ENCODE data around the gene MUC22.

The MUC22 gene

GRCh38 chr6:31068669-31069340 is 58.5 kb downstream of the MUC22 start:
- Histone ChIP-seq H3K9me3 (ENCODE audit: insufficient read depth, low read length) (no peaks in the 10 kb centered on the region; the same call in 1 of the 2 replicates), H3K4me1 (ENCODE audit: insufficient read depth, insufficient read length) (peaks cover 2% of the 10 kb centered on the region), H3K36me3 (ENCODE audit: insufficient read depth, insufficient read length, low read length) (no peaks in the 10 kb centered on the region), H3K27me3 (ENCODE audit: insufficient read depth, insufficient read length) (no peaks in the 10 kb centered on the region), H3K9ac (ENCODE audit: insufficient read length, low read depth) (no peak overlapping the region), H3K4me3 (ENCODE audit: insufficient read length, low read depth) (no peak overlapping the region)
- TF ChIP-seq SUZ12 (IDR thresholded peaks at IDR 0.05; ENCODE audit: extremely low read depth, insufficient read depth, insufficient read length): no peak
- DNase-seq (ENCODE audit: low read depth, low spot score): peak; percentile 67

DNA sequence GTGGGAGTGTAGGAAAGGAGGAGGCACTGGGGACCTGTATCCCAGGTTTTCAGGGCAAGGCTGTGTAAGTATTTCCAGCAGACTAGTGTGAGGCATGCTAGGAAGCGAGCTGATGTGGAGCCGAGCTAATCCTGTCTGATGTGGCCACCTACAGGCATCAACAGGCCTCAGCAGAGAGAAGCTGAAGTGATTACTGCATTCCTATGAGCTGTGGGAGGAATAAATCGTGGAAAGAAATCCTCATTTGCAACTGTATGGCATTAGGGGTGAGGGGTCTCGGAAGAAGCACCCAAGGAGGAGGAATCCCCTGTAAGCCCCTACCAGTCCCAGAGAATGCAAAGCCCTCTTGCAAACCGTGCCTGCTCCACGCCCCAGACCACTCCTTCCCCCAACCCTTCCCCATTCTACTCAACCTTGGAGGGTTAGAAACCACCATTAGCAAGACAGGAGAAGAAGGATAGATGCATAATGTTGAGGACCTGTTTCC is 60.5 kb downstream of the MUC22 start:
- peaks cover 2% of the 10 kb centered on the region for H3K4me1 ChIP-seq (ENCODE audit: insufficient read depth, insufficient read length)
- no peaks in the 10 kb centered on the region; the same call in 1 of the 2 replicates for H3K9me3 ChIP-seq (ENCODE audit: insufficient read depth, low read length)
- no peaks in the 10 kb centered on the region for H3K27me3 ChIP-seq (ENCODE audit: insufficient read depth, insufficient read length)
- peak overlapping the region; percentile 42 for H3K9ac ChIP-seq (ENCODE audit: insufficient read length, low read depth)
- no peaks in the 10 kb centered on the region for H3K36me3 ChIP-seq (ENCODE audit: insufficient read depth, insufficient read length, low read length)
- peak; percentile 87 for DNase-seq (ENCODE audit: low read depth, low spot score)
- TF ChIP-seq SUZ12 (IDR thresholded peaks at IDR 0.05; ENCODE audit: extremely low read depth, insufficient read depth, insufficient read length): no peak
- no peak for TF ChIP-seq ZNF274 (IDR thresholded peaks at IDR 0.05; ENCODE audit: low read depth, low read length)
- no peak for TF ChIP-seq YY1 (IDR thresholded peaks at IDR 0.05; ENCODE audit: insufficient read depth, insufficient read length)
- no peak overlapping the region for H3K4me3 ChIP-seq (ENCODE audit: insufficient read length, low read depth)

- Histone ChIP-seq H3K9me3 (ENCODE audit: insufficient read depth, low read length) (no peaks in the 10 kb centered on the region), H3K4me3 (ENCODE audit: insufficient read length, low read depth) (no peak overlapping the region), H3K36me3 (ENCODE audit: insufficient read depth, insufficient read length, low read length) (no peaks in the 10 kb centered on the region), H3K9ac (ENCODE audit: insufficient read length, low read depth) (no peak overlapping the region), H3K4me1 (ENCODE audit: insufficient read depth, insufficient read length) (peaks cover 5% of the 10 kb centered on the region), H3K27me3 (ENCODE audit: insufficient read depth, insufficient read length) (no peaks in the 10 kb centered on the region)
- TF ChIP-seq ZNF274 (IDR thresholded peaks at IDR 0.05; ENCODE audit: low read depth, low read length): no peak
- DNase-seq (ENCODE audit: low read depth, low spot score): no peak
These were observed 64.1 kb downstream of the MUC22 start for GRCh38 chr6:31074401-31074800.

DNA sequence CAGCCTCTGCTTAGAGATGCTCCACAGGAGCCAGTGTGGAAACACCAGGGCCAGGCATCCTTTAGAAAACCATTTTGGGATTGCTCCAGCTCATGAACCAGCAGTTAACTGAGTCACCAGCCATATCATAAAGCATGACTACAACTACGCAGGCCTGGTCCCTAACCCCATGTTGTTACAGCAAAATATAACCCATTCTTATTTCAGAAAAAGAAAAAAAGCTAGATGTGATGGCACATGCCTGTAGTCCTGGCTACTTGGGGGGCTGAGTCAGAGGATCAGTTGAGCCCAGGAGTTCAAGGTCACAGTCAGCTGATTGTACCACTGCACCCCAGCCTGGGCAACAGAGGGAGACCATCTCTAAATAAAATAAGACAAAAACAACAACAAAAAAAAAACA is 65.3 kb downstream of the MUC22 start:
- peaks cover 5% of the 10 kb centered on the region for H3K4me1 ChIP-seq (ENCODE audit: insufficient read depth, insufficient read length)
- no peaks in the 10 kb centered on the region for H3K9me3 ChIP-seq (ENCODE audit: insufficient read depth, low read length)
- no peaks in the 10 kb centered on the region for H3K36me3 ChIP-seq (ENCODE audit: insufficient read depth, insufficient read length, low read length)
- no peak for TF ChIP-seq YY1 (IDR thresholded peaks at IDR 0.05; ENCODE audit: insufficient read depth, insufficient read length)
- no peak for TF ChIP-seq ZNF274 (IDR thresholded peaks at IDR 0.05; ENCODE audit: low read depth, low read length)
- no peak for TF ChIP-seq SUZ12 (IDR thresholded peaks at IDR 0.05; ENCODE audit: extremely low read depth, insufficient read depth, insufficient read length)
- DNase-seq (ENCODE audit: low read depth, low spot score): no peak
- no peak overlapping the region for H3K9ac ChIP-seq (ENCODE audit: insufficient read length, low read depth)
- H3K27me3 ChIP-seq (ENCODE audit: insufficient read depth, insufficient read length): no peaks in the 10 kb centered on the region
- no peak overlapping the region for H3K4me3 ChIP-seq (ENCODE audit: insufficient read length, low read depth)

DNA sequence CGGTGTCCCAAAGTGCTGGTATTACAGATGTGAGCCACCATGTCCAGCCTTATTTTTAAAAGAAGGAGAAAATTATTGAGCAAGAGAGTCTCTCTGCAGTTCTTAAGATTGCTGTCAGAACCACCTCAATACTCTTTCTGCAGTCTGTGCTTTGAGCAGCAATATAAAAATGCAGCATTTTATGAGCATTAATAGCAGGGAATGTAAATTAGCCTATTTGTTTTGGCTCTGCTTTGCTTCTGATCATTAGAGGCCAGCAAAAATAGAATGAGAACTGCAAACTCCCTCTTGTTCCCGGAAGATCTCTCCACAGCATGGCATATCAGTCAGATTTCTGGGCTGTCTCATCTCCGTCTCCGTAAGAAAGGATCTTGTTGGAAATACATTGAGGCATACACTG is 66.3 kb downstream of the MUC22 start:
- DNase-seq (ENCODE audit: low read depth, low spot score): no peak
- H3K4me3 ChIP-seq (ENCODE audit: insufficient read length, low read depth): no peak overlapping the region
- H3K36me3 ChIP-seq (ENCODE audit: insufficient read depth, insufficient read length, low read length): no peaks in the 10 kb centered on the region
- H3K9me3 ChIP-seq (ENCODE audit: insufficient read depth, low read length): no peaks in the 10 kb centered on the region
- TF ChIP-seq YY1 (IDR thresholded peaks at IDR 0.05; ENCODE audit: insufficient read depth, insufficient read length) (no peak), SUZ12 (IDR thresholded peaks at IDR 0.05; ENCODE audit: extremely low read depth, insufficient read depth, insufficient read length) (no peak), ZNF274 (IDR thresholded peaks at IDR 0.05; ENCODE audit: low read depth, low read length) (no peak)
- H3K27me3 ChIP-seq (ENCODE audit: insufficient read depth, insufficient read length): no peaks in the 10 kb centered on the region
- no peak overlapping the region for H3K9ac ChIP-seq (ENCODE audit: insufficient read length, low read depth)
- H3K4me1 ChIP-seq (ENCODE audit: insufficient read depth, insufficient read length): peaks cover 5% of the 10 kb centered on the region

DNA sequence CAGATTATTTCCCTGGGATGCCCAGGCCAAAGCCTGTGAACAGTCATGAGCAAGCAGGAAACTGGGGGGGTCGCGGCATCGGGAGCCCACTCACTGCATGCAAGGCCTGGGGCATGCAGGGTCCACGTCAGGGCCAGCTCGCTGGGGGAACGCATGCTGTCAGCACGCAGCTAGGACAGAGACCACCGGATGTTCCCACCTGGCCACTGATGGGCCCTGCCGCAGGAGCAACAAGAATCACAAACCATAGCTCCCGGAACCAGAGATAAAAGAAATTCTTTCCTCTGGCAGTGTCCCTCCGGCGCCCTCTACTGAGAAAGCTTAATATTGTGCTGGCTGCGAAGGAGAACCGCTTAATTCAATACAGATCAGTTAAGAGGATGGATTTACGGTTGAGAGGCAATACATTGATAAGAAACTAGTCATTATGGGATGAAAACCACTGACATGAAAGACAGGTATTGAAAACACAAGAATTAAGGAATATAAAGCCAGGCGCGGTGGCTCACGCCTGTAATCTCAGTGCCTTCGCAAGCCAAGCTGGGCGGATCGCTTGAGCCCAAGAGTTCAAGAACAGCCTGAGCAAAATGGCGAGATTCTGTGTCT is 69.5 kb downstream of the MUC22 start:
- DNase-seq (ENCODE audit: low read depth, low spot score): peak; percentile 33
- no peaks in the 10 kb centered on the region for H3K27me3 ChIP-seq (ENCODE audit: insufficient read depth, insufficient read length)
- TF ChIP-seq YY1 (IDR thresholded peaks at IDR 0.05; ENCODE audit: insufficient read depth, insufficient read length): no peak
- no peak for TF ChIP-seq SUZ12 (IDR thresholded peaks at IDR 0.05; ENCODE audit: extremely low read depth, insufficient read depth, insufficient read length)
- H3K9me3 ChIP-seq (ENCODE audit: insufficient read depth, low read length): no peaks in the 10 kb centered on the region
- peaks cover 3% of the 10 kb centered on the region for H3K4me1 ChIP-seq (ENCODE audit: insufficient read depth, insufficient read length)
- no peak overlapping the region for H3K4me3 ChIP-seq (ENCODE audit: insufficient read length, low read depth)
- H3K36me3 ChIP-seq (ENCODE audit: insufficient read depth, insufficient read length, low read length): no peaks in the 10 kb centered on the region
- no peak overlapping the region for H3K9ac ChIP-seq (ENCODE audit: insufficient read length, low read depth)

DNA sequence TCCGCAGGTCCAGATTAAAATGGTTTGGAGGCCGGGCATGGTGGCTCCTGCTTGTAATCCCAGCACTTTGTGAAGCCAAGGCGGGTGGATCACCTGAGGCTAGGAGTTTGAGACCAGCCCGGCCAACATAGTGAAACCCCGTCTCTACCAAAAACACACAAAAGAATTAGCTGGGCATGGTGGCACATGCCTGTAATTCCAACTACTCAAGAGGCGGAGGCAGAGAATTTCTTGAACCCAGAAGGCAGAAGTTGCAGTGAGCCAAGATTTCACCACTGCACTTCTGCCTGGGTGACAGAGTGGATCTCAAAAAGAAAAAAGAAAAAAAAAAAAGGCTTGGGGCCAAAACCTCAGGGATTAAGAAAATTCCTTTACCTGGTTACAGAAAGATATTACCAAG is 71.6 kb downstream of the MUC22 start:
- TF ChIP-seq YY1 (IDR thresholded peaks at IDR 0.05; ENCODE audit: insufficient read depth, insufficient read length): no peak
- TF ChIP-seq ZNF274 (IDR thresholded peaks at IDR 0.05; ENCODE audit: low read depth, low read length): no peak
- no peak for TF ChIP-seq SUZ12 (IDR thresholded peaks at IDR 0.05; ENCODE audit: extremely low read depth, insufficient read depth, insufficient read length)
- no peak for DNase-seq (ENCODE audit: low read depth, low spot score)
- no peaks in the 10 kb centered on the region for H3K27me3 ChIP-seq (ENCODE audit: insufficient read depth, insufficient read length)
- no peaks in the 10 kb centered on the region for H3K9me3 ChIP-seq (ENCODE audit: insufficient read depth, low read length)
- peak overlapping the region; percentile 4 for H3K9ac ChIP-seq (ENCODE audit: insufficient read length, low read depth)
- no peaks in the 10 kb centered on the region for H3K36me3 ChIP-seq (ENCODE audit: insufficient read depth, insufficient read length, low read length)
- H3K4me1 ChIP-seq (ENCODE audit: insufficient read depth, insufficient read length): peaks cover 3% of the 10 kb centered on the region
- no peak overlapping the region for H3K4me3 ChIP-seq (ENCODE audit: insufficient read length, low read depth)
